Inflammatory macrophage treated with lipopolysaccharide for 4 hours (primary cell): ENCODE data around the gene SMPD3.
"Not testable (repeated sequence)": the region's sequence is repeated elsewhere in the genome, so short reads cannot be mapped to it uniquely, and the experiment has no call there.

Experiments used
- DNase-seq: peaks from one replicate; pipeline ENCODE4 v3.0.0-alpha.2; 2020

SMPD3 gene

DNA sequence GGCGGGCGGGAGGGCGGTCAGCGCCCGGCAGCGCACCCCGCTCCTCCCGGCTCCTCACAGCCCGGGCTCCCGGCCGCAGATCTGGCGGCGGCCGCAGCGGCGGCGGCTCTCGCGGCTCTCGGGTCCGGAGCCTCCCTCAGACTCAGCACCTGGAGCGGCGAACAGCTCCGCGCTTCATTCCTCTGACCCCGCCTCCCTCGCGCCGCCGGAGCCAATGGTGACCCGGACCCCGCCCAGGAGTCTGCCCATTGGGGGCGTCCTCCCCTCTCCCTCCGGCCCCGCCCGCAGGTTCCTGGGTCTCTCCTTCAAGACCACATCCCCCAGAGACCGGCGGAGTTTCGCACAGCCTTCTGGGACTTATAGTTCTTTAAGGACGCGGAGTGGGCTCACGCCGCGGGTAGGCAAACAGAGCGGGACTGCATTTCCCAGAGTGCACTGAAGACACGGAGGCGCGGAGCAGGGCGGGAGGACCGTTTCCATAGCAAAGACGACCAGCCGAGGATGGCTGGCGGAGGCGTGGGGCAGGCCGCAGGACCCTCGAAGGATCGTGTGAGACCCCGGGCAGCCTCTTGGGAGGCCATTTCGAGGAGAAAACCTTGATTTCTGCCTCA, at the start of gene SMPD3:
Gene SMPD3 (minus strand): TSS at position 149 of the 611 bp plus-strand sequence. CDS start 76,327 bp downstream, outside the sequence.
- peak; percentile 92 for DNase-seq

DNA sequence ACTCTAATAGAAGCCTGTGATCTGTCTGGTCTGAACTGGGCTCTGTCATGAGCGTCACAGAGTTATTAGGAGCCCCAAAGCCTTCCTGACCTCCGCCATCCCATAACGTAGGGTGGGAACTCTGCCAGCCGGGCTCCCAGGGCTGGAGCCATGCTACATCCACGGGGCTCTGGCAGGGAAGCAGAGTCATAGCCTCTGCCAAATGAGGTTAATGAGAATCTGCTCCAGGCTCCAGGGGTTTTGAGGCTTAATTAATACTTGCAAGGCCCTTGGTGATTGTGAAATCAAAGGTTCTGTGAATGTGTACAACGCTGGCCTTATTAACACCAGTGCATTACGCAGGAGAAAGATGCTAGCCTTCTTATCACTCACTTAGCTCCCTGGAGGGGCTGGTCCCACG, 48.4 kb upstream of the SMPD3 start:
- no peak for DNase-seq

DNA sequence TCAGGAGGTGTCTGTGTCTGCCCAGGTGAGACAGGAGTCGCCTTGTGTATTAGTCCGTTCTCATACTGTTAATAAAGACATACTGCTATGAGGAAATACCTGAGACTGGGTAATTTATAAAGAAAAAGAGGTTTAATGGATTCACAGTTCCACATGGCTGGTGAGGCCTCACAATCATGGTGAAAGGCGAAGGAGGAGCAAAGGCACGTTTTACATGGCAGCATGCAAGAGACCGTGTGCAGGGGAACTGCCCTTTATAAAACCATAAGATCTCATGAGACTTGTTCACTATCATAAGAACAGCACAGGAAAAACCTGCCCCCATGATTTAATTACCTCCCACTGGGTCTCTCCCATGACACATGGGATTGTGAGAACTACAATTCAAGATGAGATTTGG, 46.0 kb upstream of the SMPD3 start:
- not testable (repeated sequence) for DNase-seq

DNA sequence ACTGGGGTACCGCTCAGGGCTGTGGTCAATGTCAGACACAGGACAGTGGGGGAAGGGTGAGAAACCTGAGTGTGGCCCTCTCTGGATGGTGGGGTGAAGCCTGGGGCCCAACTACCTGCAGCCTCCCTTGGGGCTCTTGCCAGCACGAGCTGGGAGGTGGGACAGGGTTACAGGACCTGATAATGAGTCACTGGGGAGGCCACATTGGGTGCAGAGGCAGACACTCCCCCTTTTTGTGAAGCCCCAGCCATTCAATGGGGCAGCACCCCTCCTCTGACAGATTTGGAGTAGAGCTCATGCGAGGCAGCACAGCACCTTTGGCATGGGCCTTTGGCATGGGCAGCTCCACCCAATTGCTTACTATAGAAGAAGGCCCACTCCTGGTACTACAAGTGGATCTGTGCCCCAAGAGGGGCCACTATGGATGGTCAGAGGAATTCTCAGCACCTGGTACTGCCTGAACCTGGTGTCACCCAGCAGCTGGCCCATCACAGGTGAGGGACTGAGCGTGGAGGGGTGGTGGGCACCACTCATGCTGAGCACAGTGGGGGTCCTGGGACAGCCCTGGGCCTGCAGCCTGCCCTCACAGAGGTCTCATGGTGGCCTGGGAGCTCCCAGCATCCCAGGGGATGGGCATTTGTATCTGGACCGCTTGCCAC, 45.2 kb upstream of the SMPD3 start:
- DNase-seq = no peak

DNA sequence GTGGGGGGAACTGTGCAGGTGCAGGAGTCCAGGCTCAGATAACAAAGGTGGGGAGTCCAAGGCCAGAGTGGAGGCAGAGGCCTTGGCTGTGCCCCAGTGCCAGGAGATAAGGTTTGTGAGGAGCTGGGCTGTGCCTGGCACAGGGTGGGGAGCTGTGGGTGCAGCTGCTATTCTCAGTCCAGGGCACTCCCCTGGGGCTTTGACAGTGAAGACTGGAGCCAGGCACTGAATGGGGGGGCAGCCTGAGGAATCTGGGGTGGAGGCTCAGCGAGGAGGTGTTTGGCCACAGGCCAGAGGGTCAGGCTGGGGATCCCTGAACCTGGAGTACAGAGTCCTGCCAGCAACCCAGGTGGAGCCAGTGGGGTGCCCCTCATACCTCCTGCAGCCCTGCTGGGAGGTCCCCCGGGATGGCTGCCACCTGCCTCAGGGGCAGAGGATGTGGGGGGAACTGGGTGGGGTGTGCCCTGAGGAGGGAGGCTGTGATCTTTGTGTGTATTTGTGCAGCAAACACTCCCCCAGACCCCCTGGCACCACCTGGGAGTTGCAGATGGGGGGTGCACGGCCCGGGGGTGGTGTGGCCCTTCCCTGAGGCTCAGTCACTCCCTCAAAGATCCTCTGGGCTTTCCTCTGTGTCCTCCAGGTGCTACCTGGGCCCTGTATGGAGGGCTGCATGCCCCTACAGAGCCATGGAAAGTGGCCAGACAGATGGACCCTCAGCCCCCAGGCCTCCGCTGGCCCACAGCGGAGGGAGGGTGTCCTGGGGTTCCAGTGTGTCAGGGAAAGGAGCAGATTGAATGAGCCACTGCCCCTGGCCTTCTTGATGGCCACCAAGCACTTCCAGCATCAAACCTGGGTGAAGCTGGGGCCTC, 44.5 kb upstream of the SMPD3 start:
- no peak for DNase-seq

DNA sequence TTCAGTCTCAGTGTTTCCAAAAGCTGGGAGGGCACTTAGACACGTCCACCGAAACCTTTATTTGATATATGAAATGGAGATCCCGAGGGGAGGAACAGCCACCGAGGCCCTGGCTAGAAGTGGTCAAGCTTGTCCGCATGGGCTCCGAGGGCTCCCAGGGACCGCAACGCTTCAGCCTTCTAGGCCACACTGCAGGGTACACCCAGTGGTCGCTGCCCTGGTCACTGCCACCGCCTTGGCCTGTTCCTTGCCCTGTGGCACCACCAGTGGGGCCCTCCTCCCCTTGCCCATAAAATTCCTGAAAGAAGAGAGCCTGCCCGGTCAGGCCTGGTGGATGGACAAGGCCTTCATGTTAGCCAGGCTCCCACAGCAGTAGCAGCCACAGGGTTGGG, 43.8 kb upstream of the SMPD3 start:
- no peak for DNase-seq

DNA sequence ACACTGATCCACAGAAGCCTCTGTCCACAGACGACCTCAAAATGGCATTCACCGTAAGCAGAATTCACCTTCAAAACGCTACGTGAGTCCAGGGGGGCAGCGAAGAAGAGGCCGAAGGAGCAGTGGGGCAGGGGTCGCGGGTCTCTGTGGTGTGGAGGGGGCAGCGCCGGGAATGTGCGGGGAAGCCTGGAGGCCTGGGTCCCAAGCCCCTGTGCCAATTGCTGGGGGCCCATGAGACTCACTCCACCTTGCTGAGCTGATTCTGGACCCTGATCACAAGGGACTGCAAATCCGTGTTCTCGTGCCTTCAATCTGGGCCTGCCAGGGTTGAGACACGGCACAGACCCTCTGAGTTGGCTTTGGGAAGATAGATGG, 43.3 kb upstream of the SMPD3 start:
- DNase-seq = no peak

DNA sequence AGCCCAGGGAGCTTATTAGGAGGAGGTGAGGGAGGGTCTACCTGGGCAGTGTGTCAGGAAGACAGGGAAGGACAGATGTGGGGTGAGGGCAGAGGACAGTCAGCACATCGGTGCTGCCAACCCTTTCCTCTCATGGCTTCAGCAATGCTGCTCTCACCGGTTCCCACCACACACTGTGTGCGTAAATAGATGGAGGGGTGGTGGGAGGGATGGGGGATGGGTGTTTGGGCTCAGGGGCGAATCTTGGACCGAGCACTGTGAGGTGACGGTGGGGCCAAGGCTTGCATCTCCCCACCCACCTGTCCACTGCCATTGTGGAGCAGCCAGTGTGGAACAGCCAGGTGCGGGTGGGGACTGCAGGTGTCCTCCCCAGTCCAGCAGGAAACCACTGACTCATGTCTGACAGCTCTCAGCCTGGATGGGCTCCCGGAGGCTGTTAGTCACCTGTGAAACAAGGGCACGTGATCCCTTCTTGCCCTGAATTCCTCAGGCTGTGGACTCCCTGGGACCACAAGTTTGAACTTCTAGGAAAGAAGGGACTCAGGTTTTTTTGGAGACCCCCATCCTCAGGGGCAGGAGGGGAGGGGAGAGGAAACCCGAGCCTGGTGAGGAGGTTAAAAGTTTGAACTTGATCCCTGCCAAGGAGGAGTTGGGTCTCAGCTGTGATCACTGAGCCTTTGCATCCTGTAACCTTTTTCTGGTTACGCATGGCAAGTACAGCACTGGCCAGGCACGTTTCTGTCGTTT, 42.7 kb upstream of the SMPD3 start:
- DNase-seq = no peak

DNA sequence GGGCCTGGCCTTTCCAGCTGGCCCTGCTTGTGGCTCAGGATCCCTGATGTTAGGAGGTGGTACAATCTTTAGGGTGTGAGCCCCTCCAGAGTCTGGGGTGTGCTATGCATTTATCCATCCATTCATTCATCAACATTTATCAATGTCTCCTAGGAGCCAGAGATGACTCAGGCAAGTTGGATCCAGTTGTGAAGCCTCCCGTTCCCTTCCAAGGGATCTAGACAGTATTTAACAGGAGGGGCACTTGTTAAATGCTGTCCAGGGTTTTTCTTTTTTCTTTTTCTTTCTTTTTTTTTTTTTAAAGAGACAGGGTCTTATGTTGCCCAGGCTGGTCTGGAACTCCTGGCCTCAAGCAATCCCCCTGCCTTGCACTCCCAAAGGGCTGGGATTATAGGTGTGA, 42.0 kb upstream of the SMPD3 start:
- DNase-seq = no peak

DNA sequence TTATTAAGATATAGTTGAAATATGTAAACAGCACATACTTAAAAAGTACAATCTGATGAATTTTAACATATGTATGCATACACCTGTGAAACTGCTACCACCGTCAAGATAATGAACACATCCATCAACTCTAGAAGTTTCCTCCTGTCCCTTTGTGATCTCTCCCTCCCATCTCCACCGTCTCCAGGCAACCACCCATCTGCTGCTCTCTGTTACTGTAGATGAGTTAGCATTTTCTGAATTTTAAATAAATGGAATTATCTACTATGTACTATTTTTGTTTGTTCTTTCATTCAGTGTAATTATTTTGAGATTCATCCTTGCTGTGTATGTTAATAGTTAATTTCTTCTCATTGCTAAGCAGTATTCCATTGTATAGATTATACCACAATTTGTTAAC, 40.2 kb upstream of the SMPD3 start:
- DNase-seq = no peak

DNA sequence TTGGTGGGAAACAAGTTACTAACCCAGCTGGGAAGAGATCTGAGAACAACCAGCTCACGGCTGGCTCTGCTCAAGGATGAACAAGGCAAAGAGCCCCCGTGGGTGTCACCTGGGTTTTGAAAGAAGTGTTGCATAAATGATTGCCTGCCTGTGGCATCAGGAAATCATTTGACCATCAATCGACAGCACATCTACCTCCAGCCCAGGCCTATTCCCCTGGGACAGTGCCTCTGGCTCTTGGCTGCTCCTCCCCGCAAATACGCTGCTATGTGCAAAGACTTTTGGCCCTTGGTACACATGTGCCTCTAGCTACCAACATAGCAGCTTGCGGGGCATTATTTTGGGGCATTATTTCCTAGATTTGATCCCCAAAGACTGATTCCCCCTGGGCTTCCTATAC, 39.4 kb upstream of the SMPD3 start:
- DNase-seq = no peak

DNA sequence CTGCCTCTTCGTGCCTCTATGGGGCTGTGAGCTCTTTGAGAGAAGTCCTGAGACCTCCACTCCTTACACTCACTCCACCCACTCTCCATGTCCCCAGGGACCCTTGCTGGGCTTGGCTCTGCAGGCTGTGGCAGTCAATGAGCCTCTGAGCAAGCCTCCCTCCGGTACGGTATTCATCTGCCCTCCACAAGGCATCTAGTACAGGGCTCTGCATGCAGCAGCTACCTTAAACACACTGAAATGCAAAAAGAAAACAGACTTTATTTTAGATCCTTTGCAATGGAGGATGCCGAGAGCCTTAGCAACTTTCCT, 38.9 kb upstream of the SMPD3 start:
- no peak for DNase-seq

DNA sequence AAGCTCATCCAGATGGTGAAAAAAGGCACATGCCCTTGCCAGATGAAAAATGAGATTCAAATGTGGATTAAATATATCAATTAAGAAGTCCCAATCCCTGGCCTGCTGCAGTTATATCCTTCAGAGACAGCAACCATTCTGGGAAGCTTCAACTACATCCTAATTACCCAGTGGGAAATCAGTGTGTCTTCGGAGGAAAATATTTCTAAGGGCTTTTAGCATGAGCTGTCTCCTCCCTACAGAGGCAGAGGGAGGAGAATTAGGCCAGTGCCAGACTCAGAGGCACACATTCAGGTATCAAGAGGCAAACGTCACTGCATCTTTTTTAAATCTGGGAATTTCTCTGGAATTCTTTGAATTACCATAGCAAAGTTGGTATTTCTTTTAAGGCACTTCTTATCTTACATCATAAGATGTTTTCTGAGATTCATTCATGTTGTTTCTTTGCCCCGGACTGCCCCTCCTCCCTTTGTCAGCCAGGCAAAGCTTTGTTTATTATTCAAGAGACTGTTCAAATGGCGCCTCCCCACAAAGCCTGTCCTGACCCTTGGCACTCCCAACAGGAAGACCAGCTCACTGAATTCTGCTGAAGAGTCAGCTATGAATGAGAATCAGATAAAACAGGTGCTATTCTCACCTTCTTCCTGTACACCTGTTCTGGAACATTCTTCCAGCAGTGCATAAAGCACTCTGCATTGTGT, 38.3 kb upstream of the SMPD3 start:
- DNase-seq = no peak

DNA sequence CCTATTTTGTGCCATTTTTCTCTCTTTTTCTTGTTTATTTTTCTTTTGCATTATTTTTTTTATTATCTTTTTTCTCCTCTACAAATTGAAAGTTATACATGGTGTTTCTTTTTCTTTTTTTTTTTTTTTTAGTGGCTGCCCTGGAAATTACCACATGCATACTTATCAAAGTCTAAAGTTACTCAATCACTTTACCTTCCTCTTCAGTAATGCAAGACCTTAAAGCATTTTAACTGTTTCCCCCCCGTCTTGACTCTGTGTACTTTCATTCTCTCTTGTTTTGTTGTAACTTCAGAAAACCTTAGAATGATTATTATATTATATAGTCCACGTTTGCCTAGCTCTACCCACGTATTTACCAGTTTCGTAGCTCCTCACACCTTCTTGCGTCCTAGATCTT, 33.3 kb upstream of the SMPD3 start:
- DNase-seq = no peak

DNA sequence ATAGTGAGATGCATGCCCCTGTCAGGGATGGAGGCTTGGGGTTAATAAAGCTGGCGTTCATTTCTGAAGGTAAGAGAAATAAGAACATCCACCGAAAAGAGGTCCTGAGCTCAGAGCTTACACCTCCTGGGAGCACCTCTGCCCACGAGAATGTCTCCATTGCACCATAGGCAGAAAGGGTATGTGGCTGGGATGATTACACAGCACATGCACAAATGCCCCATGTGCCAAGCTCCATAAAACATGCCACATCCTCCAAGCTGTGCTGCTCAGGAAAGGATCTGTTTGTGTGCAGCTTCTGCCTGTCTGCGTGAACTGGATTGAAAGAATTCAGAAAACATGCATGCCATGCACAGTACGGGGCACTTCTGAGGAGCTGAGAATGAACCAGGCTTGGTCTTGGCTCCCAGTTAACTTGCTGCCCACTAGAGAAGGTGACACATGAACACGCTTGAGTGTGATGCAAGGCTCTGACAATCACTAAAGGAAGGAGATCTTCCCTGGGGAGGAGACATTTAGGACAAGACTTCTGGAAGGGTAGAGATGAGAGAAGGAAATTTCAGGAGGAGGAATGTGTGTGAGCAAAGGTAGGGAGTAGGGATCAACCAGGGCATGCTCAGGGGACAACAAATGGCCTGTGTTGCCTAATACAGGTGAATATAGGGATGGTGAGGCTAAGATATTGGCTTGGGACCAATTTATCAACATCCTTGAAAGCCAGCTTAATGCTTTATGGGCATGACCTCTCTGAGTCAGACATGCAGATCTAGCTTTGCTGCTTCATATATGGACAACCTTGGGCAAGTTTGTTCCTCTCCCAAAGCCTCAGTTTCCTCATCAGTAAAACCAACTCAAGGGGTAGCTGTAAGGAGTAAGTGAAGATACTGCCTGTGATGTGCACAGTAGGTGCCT, 32.0 kb upstream of the SMPD3 start:
- DNase-seq = no peak

DNA sequence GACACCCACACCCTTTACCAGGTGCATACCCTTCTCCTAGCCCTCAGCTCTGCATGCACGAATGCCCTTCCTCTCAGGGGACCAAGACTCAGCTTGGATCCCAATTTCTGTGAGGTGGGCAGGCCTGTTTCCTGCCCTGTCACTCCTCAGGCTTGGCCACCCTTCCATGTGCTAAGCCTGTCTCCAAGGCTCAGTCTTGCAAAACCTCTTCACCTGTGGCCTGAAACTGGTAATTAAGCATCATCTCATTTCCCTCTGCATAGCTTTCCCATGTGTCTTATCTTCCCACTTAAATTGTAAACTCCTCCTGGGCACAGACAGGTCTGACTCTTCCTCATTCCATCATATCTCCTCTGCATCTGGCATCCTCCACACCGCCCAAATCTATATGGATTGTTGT, 31.0 kb upstream of the SMPD3 start:
- no peak for DNase-seq

DNA sequence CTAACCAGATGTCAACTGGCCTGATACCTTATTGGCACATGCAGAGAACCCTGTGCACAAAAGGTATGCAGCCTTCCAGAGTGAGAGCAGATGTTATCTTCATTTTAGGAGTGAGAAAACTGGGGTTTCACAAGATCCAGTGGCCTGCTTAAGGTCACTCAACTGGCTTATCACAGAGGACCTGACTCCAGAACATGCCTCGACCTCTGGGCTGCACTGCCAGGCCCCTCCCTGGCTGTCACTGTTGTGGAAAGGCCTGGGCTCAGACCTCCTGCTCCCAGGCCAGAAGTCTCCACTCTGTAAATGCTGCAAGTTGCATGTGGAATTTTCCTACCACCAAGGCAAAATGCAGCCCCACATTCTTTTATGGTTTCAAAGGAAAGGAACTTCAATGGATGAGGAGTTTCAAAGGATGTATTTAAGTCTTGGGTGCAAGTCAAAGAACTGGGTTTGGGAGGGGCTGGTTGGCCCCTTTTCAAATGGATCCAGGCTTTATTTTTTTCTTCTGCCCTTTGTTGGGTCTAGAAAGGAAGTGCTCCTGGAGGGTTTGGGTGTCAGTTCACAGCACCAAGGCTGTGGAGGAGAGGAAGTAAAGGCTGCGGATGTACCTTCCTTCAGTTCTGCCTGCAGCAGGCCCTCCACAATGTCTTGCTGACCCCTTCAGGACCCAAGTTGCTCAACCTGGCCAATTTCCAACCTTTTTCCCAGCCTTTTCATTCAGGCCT, 30.4 kb upstream of the SMPD3 start:
- peak; percentile 12 for DNase-seq

DNA sequence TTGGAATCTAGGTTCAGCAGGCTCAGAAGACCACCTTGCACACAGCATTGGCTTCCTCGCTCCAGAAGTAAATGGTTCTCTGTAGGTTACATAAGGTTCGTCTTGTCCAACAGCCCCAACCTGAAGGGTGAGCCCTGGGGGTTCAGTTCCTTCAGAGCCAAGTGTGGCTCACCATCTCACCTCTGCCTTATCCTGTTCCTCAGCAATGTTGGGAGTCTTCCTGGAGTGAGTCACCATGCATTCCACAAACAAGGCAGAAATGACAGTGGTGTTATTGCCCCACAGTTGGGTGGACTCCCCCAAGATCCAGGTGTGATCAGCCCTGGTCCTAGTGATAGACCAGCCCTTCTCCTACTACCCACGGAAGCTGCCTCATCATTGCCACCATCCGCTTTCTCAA, 26.8 kb upstream of the SMPD3 start:
- no peak for DNase-seq

DNA sequence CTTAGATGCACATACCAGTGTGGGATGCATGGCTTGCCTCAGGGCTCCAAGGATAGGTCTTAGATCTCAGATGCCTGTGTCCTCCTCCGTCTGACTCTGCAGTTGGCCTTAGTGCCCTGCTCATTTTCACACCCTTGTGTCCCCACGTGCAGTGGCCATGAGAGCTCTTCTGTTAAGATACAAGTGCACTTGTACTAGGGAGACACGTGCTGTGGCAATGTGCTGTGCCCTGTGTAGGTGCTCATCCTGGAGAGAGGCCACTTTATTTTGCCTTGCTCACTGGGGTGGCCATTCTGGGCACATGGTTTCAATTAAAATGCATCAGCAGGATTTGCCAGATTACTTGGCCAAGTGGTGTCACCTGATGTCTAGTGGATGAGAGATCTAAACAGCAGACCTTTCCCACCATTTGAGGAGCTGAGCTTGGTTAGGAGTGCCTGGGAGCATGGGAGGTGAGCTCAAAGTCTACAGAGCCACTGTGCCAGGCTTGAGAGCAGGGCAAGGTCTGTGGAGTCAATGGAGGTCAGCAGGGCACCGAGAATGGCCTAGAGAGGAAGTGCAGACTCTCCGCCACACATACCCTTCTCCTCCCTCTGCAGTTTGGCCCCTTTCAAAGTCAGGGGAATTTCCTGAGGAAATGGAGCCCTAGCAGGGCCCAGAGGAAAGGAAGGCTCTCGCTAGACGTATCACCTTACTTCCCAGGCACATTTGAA, 25.2 kb upstream of the SMPD3 start:
- peak; percentile 69 for DNase-seq

DNA sequence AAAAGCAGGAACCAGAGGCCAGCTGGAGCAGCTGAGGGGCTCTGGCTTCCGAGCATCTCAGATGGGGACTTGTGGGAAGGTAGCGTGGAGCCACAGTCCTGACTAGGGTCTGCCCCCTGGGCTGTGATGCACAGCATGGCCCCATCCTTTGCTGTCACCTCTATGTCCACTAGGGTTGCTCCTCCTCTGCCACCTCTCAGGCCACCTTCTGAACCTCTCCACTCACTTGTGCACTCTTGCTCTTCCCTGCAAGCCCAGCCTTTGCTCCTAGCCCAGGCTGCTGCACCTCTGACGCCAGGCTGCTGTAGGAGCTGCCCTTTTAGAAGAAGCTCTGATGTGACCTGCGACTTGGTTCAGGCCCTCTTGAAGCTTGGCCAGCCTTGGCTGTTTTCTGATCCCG, 24.3 kb upstream of the SMPD3 start:
- DNase-seq = no peak
